NT2/D1 (cell line): ENCODE data around the gene LRRC41.

Experiments
- YY1 ChIP-seq: IDR thresholded peaks from 2 replicates; pipeline ENCODE4 v1.6.1; 2011; ENCODE audit not compliant: insufficient read length, insufficient read depth
- ZNF274 ChIP-seq: IDR thresholded peaks from 2 replicates; pipeline ENCODE4 v1.6.1; 2011; ENCODE audit warnings: mild to moderate bottlenecking, low read depth, low read length

DNA sequence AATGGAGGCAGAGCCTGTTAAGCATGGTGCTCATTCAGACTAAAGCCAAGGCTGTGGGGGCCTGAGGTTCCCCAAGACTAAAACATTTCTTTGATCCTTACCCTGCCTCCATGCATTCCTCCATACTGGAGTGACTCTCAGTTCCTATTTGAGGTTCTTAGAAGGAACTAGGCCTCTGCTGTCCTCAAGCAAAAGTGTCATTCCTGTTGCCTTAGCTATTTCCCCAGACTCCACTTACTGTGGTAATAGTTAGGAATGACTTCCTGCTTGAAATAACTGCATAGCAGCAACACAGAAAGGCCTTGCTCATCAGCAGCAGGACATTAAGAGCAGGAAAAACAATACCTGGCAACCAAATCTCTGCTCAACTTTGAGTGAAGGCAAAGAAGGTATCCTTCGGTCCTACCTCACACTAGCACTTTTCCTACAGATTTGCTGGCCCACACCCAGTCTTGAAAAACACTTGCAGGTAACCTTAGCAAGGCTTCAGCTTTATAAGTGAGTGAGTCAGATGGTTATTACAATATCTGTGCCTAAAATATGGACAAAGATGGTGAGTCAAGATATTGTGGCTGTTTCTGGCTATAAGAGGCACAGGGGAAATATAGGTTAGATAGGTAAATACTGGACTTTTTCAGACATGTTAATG lies 14.8 kb downstream of the LRRC41 start:
- TF ChIP-seq ZNF274 = no peak
- no peak for TF ChIP-seq YY1
